Mesenteric fat pad (tissue), 1 donor: Measurements from ENCODE around the gene EFCAB3. TPM values are rescaled to one million over a fixed set of nuclear protein-coding genes. Genes with fewer than 3 reads are reported as not detected.
"Not testable (repeated sequence)": the region's sequence is repeated elsewhere in the genome, so short reads cannot be mapped to it uniquely, and the experiment has no call there.

Experiments used
- DNase-seq: peaks from one replicate; pipeline ENCODE4 v3.0.0-alpha.2; 2020; ENCODE audit warnings: low spot score
- long read RNA-seq: library from polyadenylated mRNA; unstranded; transcript quantifications from one replicate; pipeline ENCODE4 v2.0.0, GENCODE V29; 2020
- total RNA-seq: library from RNA; stranded (reverse); fragmentation: NEBNext Ultra II Directional; extraction: Animal tissue kit (Norgen Biotek cat#: 25700); gene quantifications from one replicate; pipeline ENCODE4 v1.2.1, GENCODE V29; 2021
- donor health status: DM: yes; HTN: yes; CAD: no.

The EFCAB3 gene
- total RNA-seq: not detected
- long read RNA-seq: 0 reads

DNA sequence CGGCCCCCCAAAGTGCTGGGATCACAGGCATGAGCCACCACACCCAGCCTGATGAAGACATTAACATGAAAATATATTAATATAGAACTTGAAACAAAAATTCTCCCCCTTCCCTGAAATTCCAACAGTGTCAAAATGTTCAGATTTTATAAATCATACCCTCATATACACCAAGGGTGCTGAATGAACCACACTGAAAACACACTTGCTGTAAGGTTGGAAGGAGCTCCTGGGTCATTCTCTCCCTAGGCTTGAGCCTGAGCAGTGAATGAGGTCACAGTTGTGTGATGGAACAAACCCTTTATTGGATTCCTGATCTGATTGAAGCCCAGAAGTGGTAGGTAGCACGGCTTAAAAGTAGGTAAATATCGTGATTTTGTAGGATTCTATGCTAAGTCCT, at the start of gene EFCAB3:
TSS of gene EFCAB3 (plus strand) at position 301 of the 400 bp plus-strand sequence. CDS start 2,427 bp downstream, outside the sequence.
- DNase-seq: no peak

DNA sequence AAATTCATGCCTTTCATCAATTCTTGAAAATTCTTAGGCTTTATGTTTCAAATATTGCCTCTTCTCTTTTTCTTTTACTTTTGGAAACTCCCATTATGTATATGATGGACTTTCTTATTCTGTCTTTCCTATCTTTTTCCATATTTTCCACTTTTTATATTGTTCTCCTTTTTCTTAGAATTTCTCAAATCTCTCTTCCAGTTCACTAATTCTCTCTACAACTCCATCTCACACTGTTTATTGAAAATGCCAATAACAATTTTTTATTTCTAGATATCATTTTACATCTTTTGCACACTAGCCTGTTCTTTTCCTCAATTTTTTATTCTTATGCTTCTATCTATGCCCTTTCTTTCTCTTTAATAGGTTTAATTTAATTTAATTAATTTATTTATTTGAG, 43.8 kb upstream of the EFCAB3 start:
- DNase-seq: no peak

DNA sequence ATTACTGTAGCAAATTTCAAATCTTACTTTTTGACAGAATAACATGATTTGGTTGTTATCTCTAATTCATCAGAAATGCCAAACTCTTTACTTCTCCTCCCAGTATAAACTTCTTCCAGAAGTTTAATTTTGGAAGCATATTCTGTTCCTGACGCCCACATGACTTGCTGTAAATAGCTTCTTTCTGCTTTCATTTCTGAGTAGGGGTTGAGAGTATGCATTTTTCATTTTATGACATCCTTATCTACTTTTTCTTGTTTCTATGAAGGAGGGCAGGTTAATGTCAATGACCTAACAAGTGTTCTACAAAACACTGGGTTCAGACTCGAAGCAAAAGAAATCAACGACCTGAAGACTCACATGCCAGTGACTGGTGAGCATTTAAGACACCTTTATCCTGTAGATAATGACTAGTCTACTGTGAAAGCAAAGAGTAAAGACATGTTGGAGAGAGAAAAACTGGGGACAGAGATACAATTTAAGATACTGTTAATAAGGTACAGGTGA, 36.5 kb upstream of the EFCAB3 start:
- no peak for DNase-seq

DNA sequence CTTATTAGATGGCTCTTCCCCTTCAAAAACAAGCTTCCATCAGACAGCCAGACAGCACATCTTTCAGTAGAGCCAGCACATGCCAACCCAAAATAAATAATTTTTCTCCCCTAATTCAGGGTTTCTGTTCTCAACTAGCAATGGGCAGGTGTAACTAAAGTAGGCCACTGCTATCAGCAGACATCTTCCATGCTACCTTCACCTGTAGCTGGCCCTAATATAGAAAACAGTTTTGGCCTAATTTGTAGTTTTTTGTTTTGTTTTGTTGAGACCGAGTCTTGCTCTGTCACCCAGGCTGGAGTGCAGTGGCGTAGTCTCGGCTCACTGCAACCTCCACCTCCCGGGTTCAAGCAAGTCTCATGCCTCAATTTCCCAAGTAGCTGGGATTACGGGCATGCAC, 29.2 kb upstream of the EFCAB3 start:
- no peak for DNase-seq

DNA sequence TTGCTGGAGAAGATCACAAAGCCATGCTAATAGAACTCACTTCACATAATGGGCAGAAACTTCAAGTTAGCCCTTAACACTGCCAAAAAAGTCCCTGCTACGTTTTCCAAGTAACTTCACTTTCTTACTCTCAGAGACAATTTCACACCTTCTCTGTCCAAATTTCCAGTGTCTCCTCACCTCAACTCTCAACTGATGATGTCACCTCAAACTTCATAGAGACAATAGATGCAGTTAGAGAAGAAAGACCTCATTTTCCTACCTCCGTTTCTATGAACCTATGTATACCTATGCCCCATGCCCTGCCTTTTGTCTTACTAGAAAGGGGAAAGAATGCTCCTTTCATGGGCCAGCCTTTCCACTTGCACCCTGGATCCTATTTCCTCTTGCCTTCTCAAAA, 14.2 kb upstream of the EFCAB3 start:
- DNase-seq: no peak

DNA sequence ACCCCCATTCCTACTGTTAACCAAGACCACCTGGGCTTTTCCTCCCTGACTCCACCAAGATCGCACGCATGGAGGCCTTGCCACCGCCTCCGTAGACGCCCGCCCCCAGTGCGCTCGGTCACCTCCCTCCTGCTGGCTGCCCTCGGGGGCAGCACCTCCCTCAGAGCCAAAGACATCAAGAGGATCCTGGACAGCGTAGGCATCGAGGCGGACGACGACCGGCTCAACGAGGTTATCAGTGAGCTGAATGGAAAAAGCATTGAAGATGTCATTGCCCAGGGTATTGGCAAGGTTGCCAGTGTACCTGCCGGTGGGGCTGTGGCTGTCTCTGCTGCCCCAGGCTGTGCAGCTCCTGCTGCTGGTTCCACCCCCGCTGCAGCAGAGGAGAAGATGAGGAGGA, 1.2 kb downstream of the EFCAB3 start:
- DNase-seq: no peak

DNA sequence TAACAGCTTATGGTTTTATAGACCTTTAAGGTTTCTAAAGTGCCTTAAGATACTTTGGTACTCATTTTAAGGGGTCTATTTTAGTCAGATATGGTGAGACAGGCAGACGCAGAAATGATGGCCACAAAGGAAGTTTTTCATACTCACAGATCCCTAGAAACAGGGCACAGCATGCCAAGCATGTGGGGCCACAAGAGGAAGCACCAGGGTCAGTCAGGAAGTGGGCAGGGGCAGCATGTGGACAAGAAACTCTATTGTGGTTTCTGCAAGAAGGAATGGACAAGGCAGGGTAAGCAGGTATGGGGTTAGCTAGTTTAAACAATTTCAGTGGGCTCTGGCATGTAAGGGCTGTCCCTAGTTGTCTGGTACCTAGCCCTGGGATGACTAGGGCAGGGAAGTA, 8.5 kb downstream of the EFCAB3 start:
- DNase-seq: no peak

DNA sequence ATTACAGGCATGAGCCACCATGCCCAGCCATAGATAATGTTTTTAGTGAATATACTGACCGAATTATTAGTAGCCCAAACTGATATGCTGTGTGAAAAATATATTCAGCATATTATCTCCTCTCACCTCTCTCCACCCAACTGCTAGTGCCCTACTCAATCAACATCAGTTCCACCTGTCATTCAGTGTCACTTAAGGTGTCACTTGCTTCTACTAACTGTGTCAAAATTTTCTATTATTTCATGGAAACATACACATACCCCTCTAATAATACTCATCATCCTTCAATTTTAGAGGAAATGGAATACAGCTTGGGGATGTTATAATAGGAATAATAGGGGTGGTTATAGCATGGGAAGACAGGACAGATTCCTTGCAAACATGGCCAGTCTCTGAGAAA, 12.6 kb downstream of the EFCAB3 start:
- no peak for DNase-seq

DNA sequence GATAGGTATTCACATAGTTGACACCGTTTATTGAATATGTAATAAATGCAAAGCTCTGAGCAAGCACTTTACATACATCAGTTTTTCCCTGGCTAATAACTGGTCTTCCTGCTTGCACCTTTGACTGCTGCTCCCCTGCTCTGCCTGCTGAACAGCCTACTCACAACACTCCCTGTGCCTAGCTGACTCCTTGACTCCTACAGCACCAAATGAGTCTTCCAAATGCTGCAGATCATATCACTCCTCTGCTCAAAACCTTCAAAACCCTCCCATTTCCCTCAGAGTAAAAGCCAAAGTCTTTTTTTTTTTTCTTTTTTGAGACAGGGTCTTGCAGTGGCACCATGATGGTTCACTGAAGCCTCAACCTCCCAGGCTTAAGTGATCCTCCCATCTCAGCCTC, 18.5 kb downstream of the EFCAB3 start:
- no peak for DNase-seq

DNA sequence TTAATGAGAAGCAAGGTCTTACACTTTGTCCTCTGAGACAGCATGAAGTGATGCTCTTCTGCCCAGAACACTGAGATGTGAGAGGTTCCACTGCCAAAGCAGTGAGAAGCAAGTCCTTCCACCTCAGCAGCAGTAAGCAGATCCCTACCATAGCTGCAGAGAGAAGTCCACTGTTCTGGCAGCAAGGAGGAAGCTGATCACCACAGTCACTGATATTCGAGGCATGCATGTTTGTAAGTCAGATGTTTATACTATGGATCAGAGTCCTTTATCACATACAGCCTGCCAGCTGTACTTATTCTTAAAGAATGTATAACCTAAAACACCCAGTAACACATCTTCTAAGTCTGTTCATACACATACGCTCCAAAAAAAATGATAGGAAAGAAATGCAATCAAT, 25.1 kb downstream of the EFCAB3 start:
- DNase-seq: no peak

DNA sequence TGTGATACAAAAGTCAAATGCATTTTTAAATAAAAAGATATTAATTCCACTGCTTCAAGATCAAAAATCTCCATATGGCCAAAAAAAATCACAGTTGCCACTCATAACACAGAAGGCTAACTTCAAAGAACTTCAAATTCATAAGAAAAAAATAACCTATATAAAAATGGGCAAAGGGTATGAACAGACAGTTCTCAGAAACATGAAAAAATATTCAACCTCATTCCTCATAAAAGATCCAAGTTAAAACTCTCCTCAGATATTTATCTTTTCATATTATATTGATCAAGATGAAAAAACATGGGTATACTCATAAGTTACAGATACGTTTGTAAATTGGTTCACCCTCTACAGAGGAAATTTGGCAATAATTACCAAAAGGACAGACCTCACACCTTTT, 32.7 kb downstream of the EFCAB3 start:
- DNase-seq: not testable (repeated sequence)

DNA sequence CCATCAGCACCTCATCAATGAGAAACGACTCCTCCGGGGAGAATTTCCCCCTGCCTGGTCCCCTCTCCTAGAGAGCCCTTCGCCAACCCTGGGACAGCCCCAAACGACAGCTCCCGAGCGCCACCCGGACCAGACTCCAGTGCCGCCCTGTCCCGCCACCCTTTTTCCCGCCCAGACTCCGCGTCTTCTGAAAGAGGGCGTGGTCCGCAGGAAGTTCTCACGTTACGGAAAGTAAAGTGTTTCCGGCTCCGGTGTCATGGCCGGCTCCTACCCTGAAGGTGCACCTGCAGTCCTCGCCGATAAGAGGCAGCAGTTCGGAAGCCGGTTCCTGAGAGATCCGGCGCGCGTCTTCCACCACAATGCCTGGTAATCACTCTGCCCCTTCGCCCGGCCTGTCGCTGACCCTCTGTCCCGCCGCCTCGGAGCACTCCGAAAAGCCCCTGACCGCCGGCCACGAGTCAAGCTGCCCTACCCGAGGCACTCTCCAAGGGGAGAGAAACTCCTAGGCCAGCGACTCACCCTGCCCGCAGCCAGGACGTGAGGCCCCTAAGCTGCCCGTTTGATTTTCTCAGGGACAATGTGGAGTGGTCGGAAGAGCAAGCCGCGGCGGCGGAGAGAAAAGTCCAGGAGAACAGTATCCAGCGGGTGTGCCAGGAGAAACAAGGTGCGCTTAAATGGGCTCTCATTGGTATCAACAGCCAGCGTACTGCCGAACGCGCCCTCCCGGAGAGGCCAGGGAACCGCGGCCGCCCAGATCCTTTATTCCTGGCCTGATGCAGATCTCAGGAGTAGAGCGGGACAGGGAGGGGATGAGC, 43.5 kb downstream of the EFCAB3 start, which contains the start of gene METTL2A:
TSS of gene METTL2A (plus strand) at position 251 of the 815 bp plus-strand sequence. CDS start at position 257, 6 bp downstream.
- peak; percentile 92 for DNase-seq

DNA sequence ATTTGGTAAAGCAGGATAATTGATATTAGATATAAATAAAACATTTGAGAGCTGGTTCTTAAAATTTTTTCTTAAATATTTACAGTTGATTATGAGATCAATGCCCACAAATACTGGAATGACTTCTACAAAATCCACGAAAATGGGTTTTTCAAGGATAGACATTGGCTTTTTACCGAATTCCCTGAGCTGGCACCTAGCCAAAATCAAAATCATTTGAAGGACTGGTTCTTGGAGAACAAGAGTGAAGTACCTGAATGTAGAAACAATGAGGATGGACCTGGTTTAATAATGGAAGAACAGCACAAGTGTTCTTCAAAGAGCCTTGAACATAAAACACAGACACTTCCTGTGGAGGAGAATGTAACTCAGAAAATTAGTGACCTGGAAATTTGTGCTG, 45.9 kb downstream of the EFCAB3 start:
- not testable (repeated sequence) for DNase-seq

DNA sequence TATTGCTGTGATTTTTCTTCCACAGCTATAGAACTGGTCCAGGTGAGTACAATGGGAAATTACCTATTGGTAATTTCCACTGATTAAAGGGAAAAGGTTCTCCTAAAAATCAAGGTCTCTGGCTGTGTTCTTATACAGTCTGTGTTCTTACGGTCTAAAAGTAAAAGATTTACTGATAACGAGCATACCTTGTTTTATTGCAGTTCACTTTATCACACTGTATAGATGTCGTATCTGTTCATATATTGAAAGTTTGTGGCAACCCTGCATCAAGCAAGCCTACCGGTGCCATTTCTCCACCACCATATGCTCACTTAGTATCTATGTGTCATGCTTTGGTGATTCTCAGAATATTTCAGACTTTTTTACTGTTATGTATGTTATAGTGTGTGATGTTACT, 54.9 kb downstream of the EFCAB3 start:
- not testable (repeated sequence) for DNase-seq

DNA sequence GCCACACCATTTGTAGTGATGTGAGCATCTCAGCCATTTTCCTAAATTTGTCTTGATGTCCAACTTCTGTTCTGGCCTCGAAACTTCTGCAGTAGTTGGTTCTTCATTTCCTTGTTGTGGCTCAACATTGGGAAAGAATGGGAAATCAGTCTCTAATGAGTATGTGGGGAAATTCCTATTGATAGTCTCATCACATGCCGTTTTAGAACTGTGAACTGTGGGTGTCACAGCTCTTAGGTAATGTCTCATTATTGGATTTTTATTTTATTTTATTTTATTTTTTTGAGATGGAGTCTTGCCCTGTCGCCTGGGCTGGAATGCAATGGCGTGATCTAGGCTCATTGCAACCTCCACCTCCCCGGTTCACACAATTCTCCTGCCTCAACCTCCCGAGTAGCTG, 60.8 kb downstream of the EFCAB3 start:
- not testable (repeated sequence) for DNase-seq

DNA sequence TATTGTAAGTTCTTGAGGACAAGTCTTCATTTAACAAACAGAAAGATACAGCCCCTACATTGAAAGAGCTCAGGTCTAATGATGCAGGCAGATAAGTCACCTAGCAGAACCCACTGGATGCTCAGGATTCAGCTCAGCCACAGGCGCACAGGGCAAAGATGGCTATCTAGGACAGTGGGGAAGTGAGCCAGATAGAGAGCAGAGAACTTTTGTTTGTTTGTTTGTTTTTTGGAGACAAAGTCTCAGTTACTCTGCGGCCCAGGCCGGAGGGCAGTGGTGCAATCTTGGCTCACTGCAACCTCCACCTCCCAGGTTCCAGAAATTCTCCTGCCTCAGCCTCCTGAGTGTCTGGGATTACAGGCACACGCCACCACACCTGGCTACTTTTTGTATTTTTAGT, 63.7 kb downstream of the EFCAB3 start:
- DNase-seq: peak; percentile 1

DNA sequence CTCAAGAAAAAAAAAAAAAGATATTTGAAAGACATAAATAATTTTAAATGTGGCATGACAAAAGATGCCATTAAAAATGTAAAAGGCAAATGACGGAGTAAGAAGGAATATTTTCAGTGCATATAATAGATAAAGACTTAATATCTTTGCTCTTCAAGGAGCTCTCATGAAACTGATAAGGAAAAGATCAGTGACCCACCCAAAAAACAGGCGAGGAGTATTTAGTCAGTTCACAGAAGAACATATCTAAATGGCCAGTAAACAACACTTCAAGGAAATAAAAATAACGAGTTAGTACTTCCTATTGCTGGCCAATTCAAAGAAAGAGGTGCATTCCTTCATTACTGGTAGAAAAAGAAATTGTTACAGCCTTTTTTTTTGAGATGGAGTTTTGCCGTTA, 65.4 kb downstream of the EFCAB3 start:
- not testable (repeated sequence) for DNase-seq

DNA sequence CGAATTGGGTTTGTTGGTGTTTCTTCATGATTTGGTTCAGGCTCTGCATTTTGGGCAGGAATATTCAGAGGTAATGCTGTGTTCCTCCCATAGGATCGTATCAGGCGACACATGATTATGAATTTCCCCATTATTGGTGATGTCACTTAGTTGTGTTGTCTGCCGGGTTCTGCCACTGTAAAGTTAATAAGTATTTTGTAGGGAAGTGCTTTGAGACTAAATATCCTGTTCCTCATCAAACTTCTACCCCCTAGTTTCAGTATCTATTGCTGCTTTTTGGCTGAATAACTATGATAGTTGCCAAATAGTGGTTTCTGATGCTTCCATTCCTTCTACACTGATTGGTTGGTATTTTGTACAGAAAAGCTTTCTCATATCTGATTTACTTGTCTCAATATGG, 71.8 kb downstream of the EFCAB3 start:
- DNase-seq: not testable (repeated sequence)

DNA sequence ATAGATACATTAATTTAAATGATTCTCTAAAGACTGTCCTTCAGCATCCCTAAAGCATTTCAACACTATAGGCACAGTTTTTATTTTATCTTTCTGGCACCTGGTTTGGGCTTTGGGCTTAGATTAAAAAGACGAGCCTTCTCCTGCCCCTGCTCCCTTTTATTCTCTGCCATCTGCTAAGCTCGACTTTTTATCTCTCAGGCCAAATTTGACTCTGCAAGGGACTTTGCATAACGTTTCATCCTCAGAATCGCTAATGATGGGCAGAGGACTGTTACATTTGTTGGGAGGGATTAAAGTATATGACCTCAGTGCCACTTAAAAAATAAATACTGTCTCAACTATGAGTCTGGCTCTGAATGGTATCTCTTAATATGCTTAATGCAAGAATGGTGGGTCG, 72.7 kb downstream of the EFCAB3 start:
- not testable (repeated sequence) for DNase-seq

DNA sequence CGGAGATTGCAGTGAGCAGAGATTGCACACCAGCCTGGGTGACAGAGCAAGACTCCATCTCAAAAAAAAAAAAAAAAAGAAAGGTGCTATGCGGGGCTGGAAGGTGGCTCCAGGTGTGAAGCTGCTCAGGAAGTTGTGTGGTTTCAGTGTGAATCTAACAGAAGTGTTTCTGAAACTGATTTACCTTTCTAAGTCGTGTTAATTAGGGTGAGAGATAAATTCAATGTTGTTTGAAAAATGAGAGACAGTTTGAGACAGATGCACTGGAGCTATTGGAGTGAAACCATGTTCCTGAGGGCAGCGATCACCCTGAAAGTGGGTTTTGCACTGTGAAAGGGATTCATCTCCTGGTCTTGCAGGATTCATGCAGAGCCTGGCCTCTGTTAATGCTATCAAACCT, 73.3 kb downstream of the EFCAB3 start:
- not testable (repeated sequence) for DNase-seq

DNA sequence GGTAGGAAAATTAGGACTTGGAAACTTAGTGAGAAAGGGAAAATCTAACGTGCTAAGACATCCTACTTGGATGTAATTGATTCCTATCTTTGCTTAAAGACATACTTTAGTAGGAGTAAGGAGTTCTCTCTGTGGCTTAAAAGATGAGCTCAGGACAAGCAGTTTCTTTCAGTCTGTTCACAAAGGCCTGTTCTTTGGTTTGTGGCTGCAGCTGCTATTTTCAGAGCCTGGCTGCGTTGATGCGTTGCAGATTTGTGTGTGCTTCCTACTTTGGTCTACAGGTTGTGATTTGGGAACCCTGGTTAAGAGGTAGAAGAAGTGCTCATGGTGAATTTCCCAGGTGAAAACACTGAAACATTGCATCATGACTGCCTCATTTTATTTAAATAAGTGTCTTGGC, 73.8 kb downstream of the EFCAB3 start:
- not testable (repeated sequence) for DNase-seq

DNA sequence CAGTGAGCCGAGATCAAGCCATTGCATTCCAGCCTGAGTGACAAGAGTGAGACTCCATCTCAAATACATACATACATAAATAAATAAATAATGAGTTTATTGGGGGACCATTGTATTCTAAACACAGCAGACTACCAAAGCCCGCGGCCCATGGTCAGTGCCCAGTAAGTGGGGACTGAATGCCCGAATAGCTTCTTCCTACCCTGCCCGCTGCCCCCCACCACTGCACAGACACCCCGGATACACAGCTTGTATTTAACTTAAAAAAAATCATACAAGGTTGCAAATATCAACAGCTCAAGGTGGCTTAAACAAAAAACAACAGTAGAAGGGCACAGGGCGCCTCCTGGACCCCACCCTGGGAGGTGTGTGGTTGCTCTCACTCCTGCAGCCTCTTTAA, 75.7 kb downstream of the EFCAB3 start:
- no peak for DNase-seq

DNA sequence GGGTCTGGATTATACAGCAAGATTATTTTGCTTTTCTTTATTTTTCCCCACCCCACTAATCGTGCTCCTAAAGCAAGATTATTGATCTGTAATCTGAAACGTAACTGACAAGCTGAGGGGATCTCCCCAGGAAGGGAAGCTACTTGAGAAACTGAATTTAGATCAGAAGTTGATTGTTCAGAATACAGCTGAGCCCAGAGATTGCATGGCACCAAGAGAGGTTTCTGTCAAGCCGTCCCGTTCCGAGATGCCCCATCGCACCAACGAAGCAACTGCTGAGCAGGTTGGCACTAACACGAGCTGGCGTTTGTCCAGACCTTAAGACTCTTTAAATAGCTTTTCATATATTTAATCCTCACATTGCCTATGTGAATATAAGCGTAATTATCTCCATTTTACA, 78.1 kb downstream of the EFCAB3 start:
- DNase-seq: not testable (repeated sequence)
